HG03135 (cell line): Measurements from ENCODE around the gene PPP2R2D.
"Not testable (repeated sequence)": the region's sequence is repeated elsewhere in the genome, so short reads cannot be mapped to it uniquely, and the experiment has no call there.

Experiments
- ATAC-seq: cut with Tn5 transposase; IDR thresholded peaks from one replicate; pipeline ENCODE4 v1.9.1; 2021; ENCODE audit warnings: mild to moderate bottlenecking, moderate library complexity; ENCODE audit not compliant: unreplicated experiment

PPP2R2D gene

DNA sequence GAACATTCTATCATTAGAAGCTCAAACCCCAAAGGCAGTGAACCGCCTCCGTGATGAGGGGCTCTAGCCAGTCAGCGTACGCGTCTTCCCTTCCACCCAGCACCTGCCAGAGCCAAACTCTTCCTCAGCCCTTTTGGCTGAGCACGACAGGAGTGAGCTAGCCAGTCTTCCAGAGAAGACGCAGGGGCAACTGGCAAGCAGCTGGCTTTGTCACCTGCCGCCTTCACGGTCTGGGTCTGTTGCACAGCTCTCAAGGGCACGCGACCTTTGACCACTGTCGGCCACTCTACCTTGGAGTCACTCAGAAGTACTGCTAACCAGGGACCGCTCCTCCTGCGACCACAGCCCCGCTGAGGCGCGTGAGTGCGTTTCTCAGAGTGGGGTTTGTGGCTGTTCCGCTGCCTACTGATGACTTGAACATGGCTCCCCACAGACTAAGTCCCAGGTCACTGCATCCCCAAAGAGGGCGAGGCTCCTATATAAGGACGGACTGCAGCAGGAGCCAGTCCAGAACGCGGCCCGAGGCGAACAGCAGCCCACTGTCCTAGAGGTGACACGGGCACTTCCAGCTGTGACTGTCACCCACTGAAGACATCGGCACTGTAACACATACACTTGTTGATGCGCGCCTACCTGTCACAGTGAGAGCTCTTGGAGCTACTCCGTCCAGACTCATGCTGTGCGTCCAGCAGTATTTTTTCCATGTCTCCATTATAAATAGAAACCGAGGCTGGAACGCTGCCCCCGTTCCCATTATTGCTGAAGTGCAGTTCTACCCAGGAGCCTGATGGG, 72.5 kb downstream of the PPP2R2D start:
- ATAC-seq: no peak

DNA sequence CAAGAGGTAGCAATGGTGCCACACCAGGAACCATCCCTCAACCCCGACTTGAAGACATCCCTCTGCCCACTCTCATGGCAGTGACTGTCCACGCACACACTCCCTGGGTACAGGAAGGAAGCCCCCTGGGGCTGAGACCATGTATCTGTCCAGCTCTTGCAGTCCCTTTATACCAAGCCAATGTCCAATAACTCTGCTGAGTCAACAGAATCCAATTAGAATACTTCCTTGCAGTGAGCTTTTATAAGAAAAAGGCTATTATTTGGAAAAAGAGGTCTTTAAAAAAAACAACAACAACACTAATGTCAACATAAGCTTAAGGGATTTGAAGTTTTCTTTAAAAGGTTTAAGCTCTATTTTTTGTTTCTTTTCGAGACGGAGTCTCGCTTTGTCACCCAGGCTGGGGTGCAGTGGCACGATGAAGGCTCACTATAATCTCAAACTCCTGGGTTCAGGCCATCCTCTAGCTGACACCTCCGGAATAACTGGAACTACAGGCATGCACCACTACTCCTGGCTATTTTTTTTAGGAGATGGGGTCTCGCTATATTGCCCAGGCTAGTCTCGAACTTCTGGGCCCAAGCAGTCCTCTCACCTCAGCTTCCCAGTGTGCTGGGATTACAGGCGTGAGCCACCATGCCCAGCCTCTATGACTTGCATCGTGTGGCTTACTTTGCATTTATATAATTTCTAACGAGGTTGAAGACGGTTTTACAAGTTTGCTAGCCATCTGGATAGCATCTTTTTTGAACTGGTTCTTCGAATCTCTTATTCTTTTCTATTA, 73.4 kb downstream of the PPP2R2D start:
- no peak for ATAC-seq

DNA sequence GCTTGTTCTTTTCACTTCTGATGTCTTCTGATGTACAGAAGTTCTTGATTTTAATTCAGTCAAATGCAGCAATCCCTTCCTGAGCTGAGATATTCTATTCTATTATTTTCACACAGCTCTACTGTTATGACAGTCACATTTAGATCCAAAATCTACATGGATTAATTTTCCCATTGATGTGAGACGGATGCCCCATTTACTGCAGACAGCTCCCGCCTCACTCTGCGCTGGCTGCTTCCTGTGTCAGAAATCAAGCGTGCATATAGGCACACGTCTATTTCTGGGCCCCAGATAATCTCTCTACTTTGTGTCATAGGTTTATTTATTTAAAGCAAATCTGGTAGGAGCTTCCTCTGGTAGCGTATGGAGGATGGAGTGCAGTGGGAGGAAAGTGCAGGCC, 74.2 kb downstream of the PPP2R2D start:
- no peak for ATAC-seq

DNA sequence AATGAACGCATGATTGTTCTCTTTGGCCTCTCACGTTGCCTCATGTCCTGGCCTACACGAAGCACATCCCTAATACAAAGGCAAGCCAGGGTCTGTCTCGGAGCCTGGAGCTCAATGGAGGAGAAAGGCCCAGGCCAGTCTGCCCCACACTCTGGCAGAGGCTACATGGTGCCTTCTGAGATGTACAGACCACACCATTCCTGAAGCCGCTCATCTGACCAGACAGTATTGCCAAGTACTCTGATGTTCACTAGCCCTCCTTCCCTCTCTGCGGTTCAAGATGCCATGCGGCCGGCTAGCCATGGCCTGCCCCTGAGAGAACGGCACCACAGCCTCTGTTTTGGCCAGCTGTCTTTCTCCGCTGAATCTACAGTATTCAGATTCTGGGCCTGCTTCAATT, 75.0 kb downstream of the PPP2R2D start:
- ATAC-seq: no peak

DNA sequence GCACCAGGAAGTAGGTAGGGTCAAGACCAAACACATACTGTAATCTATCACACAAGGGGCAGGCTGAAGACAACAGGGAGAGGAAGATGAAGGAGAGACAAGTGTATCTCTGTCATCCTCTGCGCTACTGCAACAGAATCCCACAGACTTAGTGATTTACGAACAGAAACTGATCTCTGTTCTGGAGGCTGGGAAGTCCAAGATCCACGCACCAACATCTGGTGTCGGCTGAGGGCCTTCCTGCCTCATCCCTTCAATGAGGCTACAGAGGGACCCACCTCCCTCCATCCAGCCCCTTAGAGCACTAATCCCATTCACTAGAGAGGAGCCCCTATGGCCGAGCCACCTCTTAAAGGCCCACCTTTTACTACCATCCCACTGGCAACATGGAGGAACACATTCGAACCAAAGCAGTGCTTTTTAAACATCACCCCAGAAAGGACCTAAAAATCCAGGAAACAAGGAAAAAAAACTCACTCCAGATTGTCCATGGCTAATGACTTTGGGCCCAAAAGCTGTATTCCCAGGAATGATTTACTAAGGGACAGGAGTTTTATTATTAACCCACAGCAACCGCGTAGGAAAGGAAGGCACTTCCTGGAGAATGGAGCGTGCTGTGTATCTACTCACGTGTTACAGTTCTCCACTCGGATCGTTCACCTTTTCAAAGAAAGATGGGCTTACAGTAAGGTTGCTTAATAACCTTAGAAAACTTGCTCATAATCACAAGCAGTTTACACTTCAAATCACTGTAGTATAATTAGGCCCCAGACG, 76.7 kb downstream of the PPP2R2D start:
- ATAC-seq: no peak

DNA sequence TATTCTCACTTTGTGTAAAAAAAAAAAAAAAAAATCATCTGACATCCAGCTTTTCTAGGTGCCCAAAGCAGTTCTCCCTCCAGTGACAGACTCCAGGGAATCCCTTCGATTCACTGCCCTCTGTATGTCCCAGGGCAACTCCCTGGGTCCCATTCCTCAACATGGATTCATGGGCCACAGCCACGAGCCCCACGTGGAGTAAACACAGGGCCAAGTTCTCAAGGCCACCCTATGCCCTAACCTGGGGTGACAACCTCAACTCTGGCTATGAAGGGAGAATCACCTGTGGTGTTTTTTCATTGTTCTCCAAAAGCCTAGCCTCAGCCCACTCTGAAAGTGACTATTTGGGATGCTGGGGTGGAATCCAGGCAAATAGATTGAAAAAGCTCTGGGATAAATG, 77.6 kb downstream of the PPP2R2D start:
- no peak for ATAC-seq

DNA sequence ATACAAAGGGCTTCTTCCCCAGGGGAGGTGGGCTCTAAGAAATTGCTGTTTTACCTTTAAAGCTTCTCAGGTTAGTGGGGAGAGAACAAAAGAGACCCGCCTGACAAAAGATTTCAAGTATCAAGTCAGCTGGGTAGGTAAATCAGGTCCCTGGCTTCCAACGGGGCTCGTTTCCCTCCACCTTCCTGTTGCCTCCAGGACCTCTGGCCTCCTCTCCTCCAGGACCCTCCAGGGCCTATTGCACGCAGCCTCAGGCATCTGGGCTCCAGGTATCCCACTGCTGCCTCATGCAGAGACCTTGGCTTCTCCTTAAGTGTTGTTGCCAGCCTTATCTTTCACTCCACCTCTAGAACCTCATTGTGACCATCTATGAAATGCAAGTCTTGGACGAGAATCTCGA, 78.0 kb downstream of the PPP2R2D start:
- ATAC-seq: no peak

DNA sequence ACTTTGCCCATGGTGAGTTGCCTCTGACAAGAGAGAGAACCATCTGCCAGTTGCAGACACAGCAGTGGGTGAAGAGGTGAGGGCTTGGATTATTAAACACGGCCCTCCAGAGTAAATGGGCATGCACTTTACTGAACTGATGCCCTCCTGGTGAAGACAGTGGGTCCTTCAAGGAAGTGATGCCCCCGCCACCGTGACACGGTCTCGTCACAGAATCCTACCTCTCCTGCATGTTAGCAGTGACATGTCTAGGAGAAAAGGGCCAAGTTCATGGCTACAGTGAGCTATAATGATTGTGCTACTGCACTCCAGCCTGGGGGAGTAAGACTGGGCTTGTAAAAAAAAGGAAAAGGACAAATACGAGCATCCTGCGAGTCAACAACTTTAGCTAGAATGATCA, 78.5 kb downstream of the PPP2R2D start:
- ATAC-seq: no peak

DNA sequence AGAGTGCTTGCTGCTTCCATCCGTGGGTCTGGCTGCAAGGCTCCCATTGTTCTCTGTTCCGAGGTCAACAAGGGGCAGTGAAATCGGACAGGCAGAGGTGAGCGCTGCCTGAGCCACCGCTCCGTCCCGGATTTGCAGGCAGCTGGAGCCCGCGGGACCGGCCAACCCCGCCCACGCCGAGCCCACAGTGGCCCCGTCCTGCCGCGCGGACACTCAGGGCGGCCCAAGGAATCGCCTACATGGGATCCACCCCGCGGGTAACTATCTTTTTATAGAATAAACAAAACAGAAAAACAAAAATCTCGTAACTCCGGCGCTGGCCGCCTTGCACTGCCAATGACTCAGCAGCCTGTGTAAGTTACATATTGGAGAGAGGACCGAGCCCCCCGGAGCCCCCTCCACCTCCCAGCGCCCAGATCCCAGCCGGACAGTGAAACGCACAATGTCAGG, 79.0 kb downstream of the PPP2R2D start:
- no peak for ATAC-seq

DNA sequence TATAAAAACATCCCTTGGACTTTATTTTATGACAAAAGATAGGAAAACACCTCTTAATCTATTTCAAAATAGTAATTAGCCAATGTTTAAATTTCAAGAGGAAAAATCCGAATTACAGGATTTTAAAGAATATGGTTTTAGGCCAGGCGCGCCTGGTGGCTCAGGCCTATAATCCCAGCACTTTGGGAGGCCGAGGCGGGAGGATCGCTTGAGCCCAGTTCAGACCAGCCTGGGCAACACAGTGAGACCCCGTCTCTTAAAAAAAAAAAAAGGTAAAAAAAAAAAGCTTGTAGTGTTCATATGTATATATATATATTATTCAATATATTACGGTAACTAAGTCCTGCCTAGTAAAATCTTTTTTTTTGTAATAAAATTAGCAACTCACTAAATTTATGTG, 79.5 kb downstream of the PPP2R2D start:
- no peak for ATAC-seq

DNA sequence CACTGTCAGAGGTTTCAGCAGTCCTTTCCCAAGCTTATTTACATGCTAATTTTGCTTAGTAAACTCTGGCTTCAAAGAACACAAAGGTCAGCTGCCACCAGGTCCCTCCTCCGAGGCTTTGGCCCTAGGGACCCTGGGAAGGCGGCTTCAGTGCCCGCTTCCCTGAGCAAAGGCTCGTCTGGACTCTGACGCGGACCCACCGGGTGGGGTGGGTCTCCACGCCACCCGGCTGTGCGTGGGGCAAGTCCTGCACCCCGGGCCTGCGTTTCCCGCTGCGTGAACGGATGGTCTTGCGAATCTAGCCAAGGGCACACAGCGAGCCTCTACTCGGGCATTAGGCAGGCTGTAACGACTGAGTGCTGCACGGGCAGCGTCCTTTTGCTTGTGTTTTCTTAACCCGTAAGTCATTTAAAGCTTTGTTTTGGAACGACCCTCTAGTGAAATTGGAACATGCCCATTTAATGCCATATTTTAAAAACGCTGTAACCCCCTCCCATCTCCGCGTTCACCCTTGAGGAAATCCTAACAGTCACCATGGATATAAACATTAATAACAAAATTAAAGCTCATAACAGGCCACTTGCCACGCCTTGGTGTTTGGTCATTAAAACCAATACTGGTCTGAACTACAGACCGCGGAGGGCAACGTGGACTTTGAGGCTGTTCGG, 80.1 kb downstream of the PPP2R2D start:
- ATAC-seq: no peak

DNA sequence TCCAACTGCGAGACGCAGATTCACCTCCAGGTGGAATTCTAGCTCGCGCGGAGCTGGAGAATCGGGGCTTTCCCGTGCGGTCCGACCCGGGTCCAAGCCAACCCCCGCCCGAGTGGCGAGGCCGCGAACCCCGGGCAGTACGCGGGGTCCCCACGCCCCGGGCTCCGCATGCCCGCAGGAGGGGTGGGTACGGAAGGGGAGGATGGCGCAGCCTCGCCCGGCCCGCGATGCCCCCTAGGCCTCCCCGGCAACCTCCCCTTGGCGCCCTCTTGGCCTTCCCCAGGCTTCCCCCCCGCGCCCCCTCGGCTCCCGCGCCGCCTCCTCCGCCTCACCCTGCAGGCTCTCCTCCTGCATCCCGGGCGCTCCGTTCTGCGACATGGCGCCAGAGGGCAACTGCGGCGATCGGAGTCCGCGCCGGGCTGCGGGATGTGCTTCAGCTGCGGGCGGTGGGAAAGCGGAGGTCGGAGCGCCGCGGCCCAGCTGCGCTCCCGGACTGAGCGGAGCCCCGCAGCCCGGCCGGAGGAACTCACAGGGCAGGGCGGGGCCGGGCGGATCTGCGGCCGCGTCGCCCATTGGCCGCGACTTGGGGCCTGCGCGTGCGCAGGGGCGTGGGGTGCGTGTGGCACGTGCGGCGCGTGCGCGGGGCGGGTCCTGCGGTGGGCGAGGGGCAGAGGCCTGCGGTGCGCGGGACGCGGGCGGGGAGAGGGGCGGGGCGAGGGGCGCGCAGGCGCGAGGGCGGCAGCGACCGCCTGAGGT, 80.8 kb downstream of the PPP2R2D start, which contains the start of gene BNIP3:
Gene BNIP3 (minus strand): TSS at position 495 of the 756 bp plus-strand sequence. CDS start 117 bp downstream, at position 378.
- peak; percentile 83 for ATAC-seq

DNA sequence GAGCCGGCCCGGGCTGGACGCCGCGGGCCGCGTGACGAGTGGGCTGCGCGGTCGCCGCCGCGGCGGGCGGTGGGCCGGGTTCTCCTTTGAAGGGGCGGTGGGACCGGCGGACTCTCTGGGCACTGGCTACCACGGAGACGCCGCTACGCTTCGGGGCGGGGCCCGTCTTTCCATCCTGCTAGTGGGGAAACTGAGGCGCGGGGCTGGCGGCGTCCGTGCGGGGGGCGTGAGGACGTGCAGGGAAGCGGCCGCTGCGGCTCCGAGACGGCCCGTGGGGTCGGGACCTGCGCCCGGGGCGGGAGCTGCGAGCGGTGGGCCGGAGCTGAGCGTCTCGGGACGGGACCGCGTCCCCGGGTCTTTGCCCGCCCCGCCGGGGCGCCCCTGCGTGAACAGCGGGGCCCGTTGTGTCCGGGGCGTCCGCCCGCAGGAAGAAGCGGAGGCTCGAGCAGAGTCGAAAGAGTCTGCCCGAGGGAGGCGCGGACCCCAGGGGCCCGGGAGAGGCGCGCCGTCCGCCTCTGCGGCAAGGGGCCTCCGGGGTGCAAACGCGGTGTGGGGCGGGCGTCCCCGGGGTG, 81.5 kb downstream of the PPP2R2D start:
- ATAC-seq: peak; percentile 22

DNA sequence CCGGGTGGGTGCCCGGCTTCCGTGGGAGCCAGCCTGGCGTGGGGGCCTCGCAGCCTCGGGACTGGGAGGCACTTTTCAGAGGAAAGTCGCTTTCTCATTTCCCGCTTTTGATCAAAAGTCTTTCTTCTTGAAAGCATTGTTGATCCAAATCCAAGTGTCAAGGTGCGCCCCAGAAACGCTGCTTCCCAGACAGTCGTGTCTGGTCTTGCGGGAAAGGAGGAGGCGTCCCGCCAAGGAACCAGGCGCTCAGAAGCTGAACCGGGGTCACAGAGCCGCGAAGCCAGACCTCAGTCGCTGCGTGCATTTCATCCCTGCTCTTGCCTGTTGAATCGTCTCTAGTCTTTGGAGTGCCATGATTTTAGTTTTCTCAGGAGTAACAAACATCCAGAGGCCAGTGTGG, 82.0 kb downstream of the PPP2R2D start:
- no peak for ATAC-seq

DNA sequence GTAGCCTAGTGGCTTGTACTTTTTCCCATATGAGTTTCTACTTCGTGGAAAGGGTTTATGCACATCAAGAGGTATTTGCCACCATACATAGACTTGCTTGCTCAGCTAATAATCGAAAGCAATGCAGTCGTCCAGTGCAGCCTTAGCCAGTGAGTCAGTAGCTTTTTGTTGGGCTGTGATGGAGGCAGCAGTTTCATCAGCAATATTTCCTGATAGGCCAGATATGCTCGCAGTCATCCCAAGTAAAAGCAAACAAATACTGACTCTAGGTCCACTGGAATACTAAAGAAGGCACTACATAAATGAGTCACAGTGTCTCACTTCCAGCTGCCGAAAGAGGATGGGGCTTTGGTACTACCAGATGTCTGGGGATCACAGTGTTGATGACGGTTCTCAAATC, 83.0 kb downstream of the PPP2R2D start:
- ATAC-seq: no peak

DNA sequence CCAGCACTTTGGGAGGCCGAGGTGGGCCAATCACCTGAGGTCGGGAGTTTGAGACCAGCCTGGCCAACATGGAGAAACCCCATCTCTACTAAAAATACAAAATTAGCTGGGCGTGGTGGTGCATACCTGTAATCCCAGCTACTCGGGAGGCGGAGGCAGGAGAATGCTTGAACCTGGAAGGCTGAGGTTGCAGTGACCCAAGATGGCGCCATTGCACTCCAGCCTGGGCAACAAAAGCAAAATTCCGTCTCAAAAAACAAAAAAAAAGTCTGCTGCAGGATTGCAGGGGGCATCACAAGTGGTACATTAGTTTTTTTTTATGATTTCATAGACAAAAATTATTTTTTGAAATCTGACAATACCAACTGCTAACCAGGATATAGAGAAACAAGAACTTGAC, 86.0 kb downstream of the PPP2R2D start:
- ATAC-seq: not testable (repeated sequence)

DNA sequence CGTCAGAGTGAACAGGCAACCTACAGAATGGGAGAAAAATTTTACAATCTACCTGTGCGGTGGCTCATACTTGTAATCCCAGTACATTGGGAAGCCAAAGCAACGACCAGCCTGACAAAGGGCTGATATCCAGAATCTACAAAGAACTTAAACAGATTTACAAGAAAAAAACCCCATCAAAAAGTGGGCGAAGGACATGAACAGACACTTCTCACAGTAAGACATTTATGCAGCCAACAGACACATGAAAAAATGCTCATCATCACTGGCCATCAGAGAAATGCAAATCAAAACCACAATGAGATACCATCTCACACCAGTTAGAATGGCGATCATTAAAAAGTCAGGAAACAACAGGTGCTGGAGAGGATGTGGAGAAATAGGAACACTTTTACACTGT, 86.5 kb downstream of the PPP2R2D start:
- not testable (repeated sequence) for ATAC-seq

DNA sequence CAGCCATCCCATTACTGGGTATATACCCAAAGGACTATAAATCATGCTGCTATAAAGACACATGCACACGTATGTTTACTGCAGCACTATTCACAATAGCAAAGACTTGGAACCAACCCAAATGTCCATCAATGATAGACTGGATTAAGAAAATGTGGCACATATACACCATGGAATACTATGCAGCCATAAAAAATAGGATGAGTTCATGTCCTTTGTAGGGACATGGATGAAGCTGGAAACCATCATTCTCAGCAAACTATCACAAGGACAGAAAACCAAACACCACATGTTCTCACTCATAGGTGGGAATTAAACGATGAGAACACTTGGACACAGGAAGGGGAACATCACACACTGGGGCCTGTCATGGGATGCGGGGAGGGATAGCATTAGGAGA, 87.0 kb downstream of the PPP2R2D start:
- ATAC-seq: not testable (repeated sequence)

DNA sequence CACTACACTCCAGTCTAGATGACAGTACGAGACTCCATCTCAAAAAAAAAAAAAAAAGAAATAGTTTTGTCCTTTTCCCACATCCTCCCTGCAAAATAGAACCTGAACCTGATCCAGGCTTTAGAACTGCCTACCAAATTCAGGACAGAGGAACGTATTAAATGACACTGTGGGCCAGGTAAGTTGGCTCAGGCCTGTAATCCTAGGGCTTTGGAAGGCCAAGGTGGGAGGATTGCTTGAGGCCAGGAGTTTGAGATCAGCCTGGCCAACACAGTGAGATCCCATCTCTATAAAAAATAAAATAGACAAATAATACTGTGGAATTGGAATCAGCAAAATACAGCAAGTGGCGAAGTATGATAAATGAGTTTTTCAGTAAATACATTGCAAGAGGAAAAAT, 90.9 kb downstream of the PPP2R2D start:
- ATAC-seq: no peak

DNA sequence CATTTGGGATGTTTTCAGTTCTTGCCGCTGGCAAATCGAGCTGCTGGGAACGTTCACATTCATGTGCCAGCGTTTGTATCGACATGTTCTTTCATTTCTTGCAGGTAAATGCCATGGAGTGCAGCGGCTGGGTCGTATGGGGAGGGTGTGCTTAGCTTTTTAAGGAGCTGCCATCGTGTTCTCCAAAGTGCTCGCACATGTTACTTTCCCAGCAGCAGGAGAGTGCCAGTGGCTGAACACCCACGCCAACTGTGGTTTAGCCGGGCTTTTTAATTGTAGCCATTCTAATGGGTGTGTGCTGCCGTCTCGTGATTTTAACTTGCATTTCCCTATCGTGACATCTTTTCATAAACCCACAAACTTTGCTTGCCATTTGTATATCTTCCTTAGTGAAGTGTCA, 92.5 kb downstream of the PPP2R2D start:
- no peak for ATAC-seq
